H9 (cell line): ENCODE data around the gene SPOP. TPM values are rescaled to one million over a fixed set of nuclear protein-coding genes. Genes with fewer than 3 reads are reported as not detected.

Source experiments
- DNase-seq: peaks from one replicate; pipeline ENCODE4 v3.0.0-alpha.2; 2017
- H2AFZ ChIP-seq: one replicate; pipeline ENCODE4 v1.6.1; 2013; ENCODE audit warnings: mild to moderate bottlenecking, low read length, control low read depth, moderate library complexity
- H2AK5ac ChIP-seq: 2 replicates; pipeline ENCODE4 v1.6.1; 2013; ENCODE audit warnings: low read length, control low read depth, mixed read lengths; ENCODE audit not compliant: insufficient read length
- H2BK120ac ChIP-seq: one replicate; pipeline ENCODE4 v1.6.1; 2013; ENCODE audit warnings: low read depth, mild to moderate bottlenecking, low read length, control low read depth, inconsistent platforms; ENCODE audit not compliant: poor library complexity, severe bottlenecking
- H2BK12ac ChIP-seq: 2 replicates; pipeline ENCODE4 v1.6.1; 2013; ENCODE audit warnings: low read length, control low read depth, mixed read lengths, low read depth; ENCODE audit not compliant: insufficient read length
- H2BK15ac ChIP-seq: 2 replicates; pipeline ENCODE4 v1.6.1; 2013; ENCODE audit warnings: low read depth, low read length, control low read depth
- H2BK20ac ChIP-seq: one replicate; pipeline ENCODE4 v1.6.1; 2013; ENCODE audit warnings: low read depth, mild to moderate bottlenecking, low read length, control low read depth, inconsistent platforms; ENCODE audit not compliant: poor library complexity, severe bottlenecking
- H2BK5ac ChIP-seq: 2 replicates; pipeline ENCODE4 v1.6.1; 2013; ENCODE audit warnings: low read length, control low read depth, mixed read lengths; ENCODE audit not compliant: insufficient read length
- H3K14ac ChIP-seq: 2 replicates; pipeline ENCODE4 v1.6.1; 2013; ENCODE audit warnings: low read length, control low read depth; ENCODE audit not compliant: insufficient read depth
- H3K18ac ChIP-seq: 2 replicates; pipeline ENCODE4 v1.6.1; 2013; ENCODE audit warnings: low read depth, mild to moderate bottlenecking, mixed read lengths, low read length, control low read depth; ENCODE audit not compliant: insufficient read length
- H3K23ac ChIP-seq: 2 replicates; pipeline ENCODE4 v1.6.1; 2013; ENCODE audit warnings: low read length, control low read depth, mixed read lengths, low read depth; ENCODE audit not compliant: insufficient read length
- H3K23me2 ChIP-seq: 2 replicates; pipeline ENCODE4 v1.6.1; 2013; ENCODE audit warnings: low read depth, mild to moderate bottlenecking, mixed read lengths, low read length, control low read depth; ENCODE audit not compliant: insufficient read length, poor library complexity, severe bottlenecking
- H3K27ac ChIP-seq: 2 replicates; pipeline ENCODE4 v1.5.1; 2013; ENCODE audit warnings: low read length, control low read depth, mixed read lengths, low read depth; ENCODE audit not compliant: insufficient read length
- H3K27me3 ChIP-seq: 2 replicates; pipeline ENCODE4 v1.6.1; 2013; ENCODE audit warnings: low read length, control low read depth, inconsistent platforms; ENCODE audit not compliant: insufficient read depth
- H3K4ac ChIP-seq: 2 replicates; pipeline ENCODE4 v1.6.1; 2013; ENCODE audit warnings: low read depth, mild to moderate bottlenecking, control low read depth, inconsistent platforms, low read length, moderate library complexity
- H3K4me1 ChIP-seq: 2 replicates; pipeline ENCODE4 v1.6.1; 2013; ENCODE audit warnings: low read length, control low read depth, inconsistent platforms; ENCODE audit not compliant: insufficient read depth
- H3K4me2 ChIP-seq: 2 replicates; pipeline ENCODE4 v1.6.1; 2013; ENCODE audit warnings: low read length, control low read depth, mixed read lengths; ENCODE audit not compliant: insufficient read length, insufficient read depth
- H3K56ac ChIP-seq: 2 replicates; pipeline ENCODE4 v1.6.1; 2013; ENCODE audit warnings: low read depth, mild to moderate bottlenecking, mixed read lengths, low read length, control low read depth; ENCODE audit not compliant: insufficient read length
- H3K79me1 ChIP-seq: 2 replicates; pipeline ENCODE4 v1.6.1; 2013; ENCODE audit warnings: low read depth, mild to moderate bottlenecking, moderate library complexity, low read length, control low read depth, inconsistent platforms; ENCODE audit not compliant: insufficient read depth, poor library complexity, severe bottlenecking
- H3K79me2 ChIP-seq: 2 replicates; pipeline ENCODE4 v1.6.1; 2013; ENCODE audit warnings: low read length, control low read depth, inconsistent platforms; ENCODE audit not compliant: insufficient read depth
- H3K9ac ChIP-seq: 2 replicates; pipeline ENCODE4 v1.6.1; 2013; ENCODE audit warnings: low read length, control low read depth, mixed read lengths; ENCODE audit not compliant: insufficient read length; ENCODE audit errors: extremely low read depth
- H3K9me3 ChIP-seq: one replicate; pipeline ENCODE4 v1.6.1; 2013; ENCODE audit warnings: low read depth, low read length, inconsistent platforms; ENCODE audit not compliant: control insufficient read depth
- H3T11ph ChIP-seq: one replicate; pipeline ENCODE4 v1.6.1; 2013; ENCODE audit warnings: mild to moderate bottlenecking, low read length, control low read depth, inconsistent platforms
- H4K20me1 ChIP-seq: one replicate; pipeline ENCODE4 v1.6.1; 2013; ENCODE audit not compliant: control insufficient read depth, insufficient read length, insufficient read depth
- H4K5ac ChIP-seq: 2 replicates; pipeline ENCODE4 v1.6.1; 2013; ENCODE audit warnings: low read depth, mild to moderate bottlenecking, mixed read lengths, low read length, control low read depth; ENCODE audit not compliant: insufficient read length
- H4K8ac ChIP-seq: replicated peaks from 2 replicates; pipeline ENCODE4 v1.6.1; 2013; ENCODE audit warnings: low read length, control low read depth, mixed read lengths, low read depth; ENCODE audit not compliant: insufficient read length
- H4K91ac ChIP-seq: 2 replicates; pipeline ENCODE4 v1.6.1; 2013; ENCODE audit warnings: low read depth, mild to moderate bottlenecking, moderate library complexity, mixed read lengths, low read length, control low read depth; ENCODE audit not compliant: insufficient read length
- H3K27ac Mint-ChIP-seq, 3 experiments: 2 replicates in 2 of 3; 3 replicates in 1 of 3; pipeline ENCODE4 v1.8.0; 2020 to 2021; ENCODE audit warnings: mixed read lengths in 3 of 3, mild to moderate bottlenecking in 1 of 3, moderate library complexity in 1 of 3
- H3K27me3 Mint-ChIP-seq: 2 replicates; pipeline ENCODE4 v1.8.0; 2021; ENCODE audit warnings: low read depth, mild to moderate bottlenecking, moderate library complexity, mixed read lengths
- H3K36me3 Mint-ChIP-seq, 3 experiments: 2 replicates in 2 of 3; 3 replicates in 1 of 3; pipeline ENCODE4 v1.8.0; 2020 to 2021; ENCODE audit warnings: low read depth in 3 of 3, mixed read lengths in 3 of 3; ENCODE audit not compliant: insufficient read depth in 1 of 3
- H3K4me1 Mint-ChIP-seq, 2 experiments: 2 replicates each; pipeline ENCODE4 v1.8.0; 2020; ENCODE audit warnings: mixed read lengths in 2 of 2
- H3K4me3 Mint-ChIP-seq, 2 experiments: 2 replicates in 1 of 2; 3 replicates in 1 of 2; pipeline ENCODE4 v1.8.0; 2020 to 2021; ENCODE audit warnings: mild to moderate bottlenecking in 2 of 2, mixed read lengths in 2 of 2, moderate library complexity in 1 of 2
- H3K9me3 Mint-ChIP-seq, 2 experiments: 2 replicates in 1 of 2; 3 replicates in 1 of 2; pipeline ENCODE4 v1.8.0; 2020; ENCODE audit warnings: mild to moderate bottlenecking in 2 of 2, mixed read lengths in 2 of 2, moderate library complexity in 1 of 2
- WGBS: extraction: QIAGEN DNeasy Blood & Tissue Kit; methylation state at CpG from one replicate; pipeline ENCODE4 v1.1.7; 2013; ENCODE audit warnings: missing lambda C conversion rate, low lambda C conversion rate, mixed read lengths; ENCODE audit not compliant: insufficient read length; ENCODE audit errors: extremely low coverage; 5-methylcytosine and 5-hydroxymethylcytosine counted together
- total RNA-seq: library from RNA; stranded (reverse); gene quantifications from 2 replicates; pipeline ENCODE4 v1.2.1, GENCODE V29; 2021
- TF ChIP-seq, protein P1 (sequence below): fragments of 200-600 bp; sonication (generic); conservative IDR thresholded peaks from 3 replicates; pipeline ENCODE4 v1.8.0; 2021; ENCODE audit warnings: antibody characterized with exemption, mild to moderate bottlenecking

Gene SPOP
- total RNA-seq, 1 experiment from 2014 or later, result 33.7 TPM

DNA sequence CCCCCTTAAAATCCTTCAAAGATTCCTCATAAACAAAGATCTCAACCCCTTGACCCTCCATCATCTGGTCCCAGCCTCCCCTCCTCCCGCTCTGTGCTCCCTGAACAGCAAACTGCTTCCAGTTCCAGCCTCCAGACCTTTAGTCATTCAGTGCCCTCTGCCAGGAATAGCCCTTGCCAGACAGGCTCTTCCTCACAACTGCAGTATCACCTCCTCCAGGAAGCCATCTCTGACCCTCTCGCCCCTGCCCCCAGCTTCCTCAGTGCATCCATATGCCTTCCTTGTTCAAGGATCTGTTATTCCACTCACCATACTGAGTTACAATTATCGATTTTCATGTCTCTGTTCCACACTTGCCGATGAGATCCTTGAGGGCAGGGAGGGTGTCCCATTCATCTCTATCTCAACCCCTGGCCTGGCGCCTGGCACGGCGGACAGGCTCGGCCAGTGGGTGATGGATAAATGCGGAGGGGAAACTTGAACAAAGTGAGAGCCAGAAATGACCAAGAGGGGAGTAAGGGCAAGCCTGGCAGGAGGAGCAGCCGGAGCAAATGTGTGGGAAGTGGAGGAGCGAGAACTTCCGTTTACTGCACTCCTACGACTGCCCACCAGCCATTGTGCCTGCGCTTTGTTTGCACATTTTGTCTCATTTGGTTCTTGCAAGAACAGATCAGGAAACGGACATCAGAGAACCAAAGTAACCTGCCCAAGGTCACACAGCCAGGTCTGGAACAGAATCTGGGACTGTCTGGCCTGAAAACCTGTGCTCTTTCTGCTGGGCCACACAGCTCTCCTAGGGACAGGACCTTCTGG lies 104.2 kb downstream of the SPOP start:
- no peaks in the 10 kb centered on the region for H4K20me1 ChIP-seq
- TF ChIP-seq, protein P1, sequence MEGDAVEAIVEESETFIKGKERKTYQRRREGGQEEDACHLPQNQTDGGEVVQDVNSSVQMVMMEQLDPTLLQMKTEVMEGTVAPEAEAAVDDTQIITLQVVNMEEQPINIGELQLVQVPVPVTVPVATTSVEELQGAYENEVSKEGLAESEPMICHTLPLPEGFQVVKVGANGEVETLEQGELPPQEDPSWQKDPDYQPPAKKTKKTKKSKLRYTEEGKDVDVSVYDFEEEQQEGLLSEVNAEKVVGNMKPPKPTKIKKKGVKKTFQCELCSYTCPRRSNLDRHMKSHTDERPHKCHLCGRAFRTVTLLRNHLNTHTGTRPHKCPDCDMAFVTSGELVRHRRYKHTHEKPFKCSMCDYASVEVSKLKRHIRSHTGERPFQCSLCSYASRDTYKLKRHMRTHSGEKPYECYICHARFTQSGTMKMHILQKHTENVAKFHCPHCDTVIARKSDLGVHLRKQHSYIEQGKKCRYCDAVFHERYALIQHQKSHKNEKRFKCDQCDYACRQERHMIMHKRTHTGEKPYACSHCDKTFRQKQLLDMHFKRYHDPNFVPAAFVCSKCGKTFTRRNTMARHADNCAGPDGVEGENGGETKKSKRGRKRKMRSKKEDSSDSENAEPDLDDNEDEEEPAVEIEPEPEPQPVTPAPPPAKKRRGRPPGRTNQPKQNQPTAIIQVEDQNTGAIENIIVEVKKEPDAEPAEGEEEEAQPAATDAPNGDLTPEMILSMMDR, result no peak
- Mint-ChIP-seq H3K36me3 (no peaks in the 10 kb centered on the region), H3K27me3 (peaks cover 72% of the 10 kb centered on the region), H3K4me1 (peaks cover 18 to 45% of the 10 kb centered on the region in 2 experiments), H3K27ac (no peak overlapping the region; a peak in 1 of 7 replicates), H3K4me3 (peak overlapping the region in 1 of 2 experiments; percentile 14; a peak in 4 of 5 replicates), H3K9me3 (no peaks in the 10 kb centered on the region; a peak in 1 of 5 replicates)
- H4K8ac ChIP-seq, result no peak overlapping the region
- H2AK5ac ChIP-seq, result no peak overlapping the region
- H2BK120ac ChIP-seq, result no peak overlapping the region
- no peak overlapping the region for H3K56ac ChIP-seq
- no peak overlapping the region for H2AFZ ChIP-seq
- no peak overlapping the region for H3K4me2 ChIP-seq
- DNase-seq, result no peak
- no peaks in the 10 kb centered on the region for H3K79me2 ChIP-seq
- no peak overlapping the region for H2BK12ac ChIP-seq
- H4K91ac ChIP-seq, result no peak overlapping the region
- H2BK20ac ChIP-seq, result no peak overlapping the region
- no peaks in the 10 kb centered on the region for H3K9me3 ChIP-seq
- H3K23ac ChIP-seq, result no peak overlapping the region
- no CpG with 5 or more reads among the region's 15 CpGs for WGBS
- no peak overlapping the region for H2BK5ac ChIP-seq
- H3K79me1 ChIP-seq, result no peaks in the 10 kb centered on the region
- no peak overlapping the region; the same call in 1 of the 2 replicates for H3K14ac ChIP-seq
- no peak overlapping the region for H3K9ac ChIP-seq
- H3K27ac ChIP-seq, result no peak overlapping the region
- H3K4me1 ChIP-seq, result peaks cover 3% of the 10 kb centered on the region; the same call in 1 of the 2 replicates
- H4K5ac ChIP-seq, result no peak overlapping the region
- no peak overlapping the region for H3K4ac ChIP-seq
- H3K23me2 ChIP-seq, result peaks cover 4% of the 10 kb centered on the region
- H3K27me3 ChIP-seq, result peaks cover 3% of the 10 kb centered on the region; the same call in 1 of the 2 replicates
- H2BK15ac ChIP-seq, result no peak overlapping the region
- no peak overlapping the region for H3T11ph ChIP-seq
- no peak overlapping the region for H3K18ac ChIP-seq
